IMR-90 (cell line): Measurements from ENCODE around the gene NUDT1. TPM values are rescaled to one million over a fixed set of nuclear protein-coding genes. Genes with fewer than 3 reads are reported as not detected.

ENCODE experiments used
- ATAC-seq: fragments of 200-7000 bp; cut with Tn5 transposase; 2 replicates; pipeline ENCODE4 v1.9.1; 2020; ENCODE audit warnings: low read depth, mild to moderate bottlenecking, moderate library complexity
- BruUV-seq: library from RNA; stranded (reverse); fragments of 400-500 nt; replicated peaks from 2 replicates; lab custom pipeline; 2021; lab: Mats Ljungman, UMichigan
- CTCF ChIA-PET: fragments of 300-600 bp; formaldehyde crosslinking; extraction: SDS; loops from one replicate; lab custom pipeline; 2021; ENCODE audit warnings: antibody characterized with exemption; lab: Yijun Ruan, JAX
- POLR2A ChIA-PET: fragments of 300-600 bp; sonication (Branson Sonifier 250); formaldehyde crosslinking; loops from one replicate; lab custom pipeline; 2022; ENCODE audit warnings: antibody characterized with exemption; ENCODE audit not compliant: unreplicated experiment; lab: Charles Lee
- DNase-seq: peaks from one replicate; pipeline ENCODE4 v3.0.0; 2013
- H2AFZ ChIP-seq: replicated peaks from 2 replicates; pipeline ENCODE3; 2013; ENCODE audit warnings: low read length, mild to moderate bottlenecking; ENCODE audit not compliant: poor library complexity
- H2AK5ac ChIP-seq: 2 replicates; pipeline ENCODE4 v1.6.1; 2013; ENCODE audit warnings: low read depth, low read length, inconsistent platforms
- H2AK9ac ChIP-seq: replicated peaks from 2 replicates; pipeline ENCODE3; 2013; ENCODE audit warnings: mild to moderate bottlenecking, low read depth, low read length, moderate library complexity; ENCODE audit not compliant: poor library complexity
- H2BK120ac ChIP-seq: 2 replicates; pipeline ENCODE4 v1.6.1; 2013; ENCODE audit warnings: low read depth, low read length, inconsistent platforms
- H2BK15ac ChIP-seq: 3 replicates; pipeline ENCODE4 v1.6.1; 2013; ENCODE audit warnings: low read depth, low read length, inconsistent platforms
- H2BK20ac ChIP-seq: 2 replicates; pipeline ENCODE4 v1.6.1; 2013; ENCODE audit warnings: low read depth, mild to moderate bottlenecking, inconsistent platforms, low read length, moderate library complexity
- H2BK5ac ChIP-seq: 2 replicates; pipeline ENCODE4 v1.6.1; 2013; ENCODE audit warnings: mild to moderate bottlenecking, low read depth, low read length, inconsistent platforms; ENCODE audit not compliant: poor library complexity, severe bottlenecking
- H3K14ac ChIP-seq: replicated peaks from 2 replicates; pipeline ENCODE4 v1.6.1; 2013; ENCODE audit warnings: low read depth, low read length, inconsistent platforms
- H3K18ac ChIP-seq: 2 replicates; pipeline ENCODE4 v1.6.1; 2013; ENCODE audit warnings: low read depth, low read length, control low read depth
- H3K23ac ChIP-seq: 2 replicates; pipeline ENCODE4 v1.6.1; 2013; ENCODE audit warnings: low read depth, low read length, inconsistent platforms
- H3K27ac ChIP-seq: 2 replicates; pipeline ENCODE4 v1.5.1; 2013; ENCODE audit warnings: mild to moderate bottlenecking, control low read depth, low read length; ENCODE audit not compliant: insufficient read depth
- H3K27me3 ChIP-seq: 2 replicates; pipeline ENCODE4 v1.6.1; 2013; ENCODE audit warnings: low read length; ENCODE audit not compliant: control insufficient read depth, insufficient read depth
- H3K36me3 ChIP-seq: 2 replicates; pipeline ENCODE4 v1.6.1; 2013; ENCODE audit warnings: low read length, mixed read lengths; ENCODE audit not compliant: control insufficient read depth, insufficient read depth
- H3K4ac ChIP-seq: 2 replicates; pipeline ENCODE4 v1.6.1; 2013; ENCODE audit warnings: low read depth, low read length, inconsistent platforms
- H3K4me1 ChIP-seq: 2 replicates; pipeline ENCODE4 v1.6.1; 2013; ENCODE audit warnings: low read length, mixed read lengths; ENCODE audit not compliant: control insufficient read depth, insufficient read depth
- H3K4me2 ChIP-seq: 2 replicates; pipeline ENCODE4 v1.6.1; 2013; ENCODE audit warnings: low read depth, mild to moderate bottlenecking, control low read depth, low read length, moderate library complexity
- H3K4me3 ChIP-seq: 2 replicates; pipeline ENCODE4 v1.5.1; 2013; ENCODE audit warnings: low read depth, mild to moderate bottlenecking, control low read depth, low read length, moderate library complexity; ENCODE audit not compliant: insufficient read depth
- H3K56ac ChIP-seq: 2 replicates; pipeline ENCODE4 v1.6.1; 2013; ENCODE audit warnings: low read length, inconsistent platforms; ENCODE audit not compliant: insufficient read depth; ENCODE audit errors: extremely low read depth
- H3K79me1 ChIP-seq, 2 experiments: 2 replicates each; pipeline ENCODE4 v1.6.1; 2013; ENCODE audit warnings: low read length in 2 of 2, inconsistent platforms in 1 of 2, low read depth in 1 of 2
- H3K9ac ChIP-seq: 2 replicates; pipeline ENCODE4 v1.6.1; 2013; ENCODE audit warnings: low read depth, low read length, control low read depth
- H3K9me1 ChIP-seq: 2 replicates; pipeline ENCODE4 v1.6.1; 2013; ENCODE audit warnings: low read length, inconsistent platforms; ENCODE audit not compliant: insufficient read depth
- H3K9me3 ChIP-seq: 2 replicates; pipeline ENCODE4 v1.6.1; 2013; ENCODE audit warnings: low read length; ENCODE audit not compliant: control insufficient read depth, insufficient read depth
- H4K20me1 ChIP-seq: 2 replicates; pipeline ENCODE4 v1.6.1; 2013; ENCODE audit warnings: low read length, inconsistent platforms; ENCODE audit not compliant: insufficient read depth
- H4K5ac ChIP-seq: 2 replicates; pipeline ENCODE4 v1.6.1; 2013; ENCODE audit warnings: mild to moderate bottlenecking, low read depth, low read length, control low read depth
- H4K8ac ChIP-seq, 2 experiments: 2 replicates each; pipeline ENCODE4 v1.6.1; 2013; ENCODE audit warnings: low read depth in 2 of 2, low read length in 2 of 2, control low read depth in 1 of 2, inconsistent platforms in 1 of 2
- H4K91ac ChIP-seq: 2 replicates; pipeline ENCODE4 v1.6.1; 2013; ENCODE audit warnings: low read depth, low read length, inconsistent platforms; ENCODE audit not compliant: insufficient read depth
- BHLHE40 ChIP-seq: fragments of 150-350 bp; IDR thresholded peaks from 2 replicates; pipeline ENCODE4 v1.6.1; 2016; ENCODE audit warnings: mild to moderate bottlenecking, low read depth, low read length
- CEBPB ChIP-seq: IDR thresholded peaks from 2 replicates; pipeline ENCODE4 v1.6.1; 2012; ENCODE audit warnings: low read depth, low read length, improper control_type of control experiment
- CHD1 ChIP-seq: IDR thresholded peaks from 2 replicates; pipeline ENCODE4 v1.6.1; 2012; ENCODE audit warnings: low read depth, low read length, improper control_type of control experiment
- FOS ChIP-seq: fragments of 150-350 bp; IDR thresholded peaks from 2 replicates; pipeline ENCODE4 v1.6.1; 2016; ENCODE audit warnings: low read depth, low read length
- RAD21 ChIP-seq: IDR thresholded peaks from 2 replicates; pipeline ENCODE4 v1.6.1; 2012; ENCODE audit warnings: low read length, improper control_type of control experiment
- RCOR1 ChIP-seq: IDR thresholded peaks from 2 replicates; pipeline ENCODE4 v1.6.1; 2012; ENCODE audit warnings: mild to moderate bottlenecking, low read length, improper control_type of control experiment; ENCODE audit not compliant: insufficient replicate concordance
- RFX5 ChIP-seq: IDR thresholded peaks from 2 replicates; pipeline ENCODE4 v1.8.0; 2012; ENCODE audit warnings: low read depth, mild to moderate bottlenecking, low read length, moderate library complexity
- SMC3 ChIP-seq: fragments of 150-350 bp; IDR thresholded peaks from 2 replicates; pipeline ENCODE4 v1.6.1; 2016; ENCODE audit warnings: low read depth, mild to moderate bottlenecking, antibody characterized with exemption, low read length, moderate library complexity
- WGBS, 2 experiments: methylation state at CpG; one replicate each; pipeline versions ENCODE4 v1.1.5 to v1.1.7; 2013; ENCODE audit warnings: missing lambda C conversion rate in 2 of 2; ENCODE audit not compliant: insufficient read length in 1 of 2; ENCODE audit errors: extremely low coverage in 2 of 2; 5-methylcytosine and 5-hydroxymethylcytosine counted together
- dilution Hi-C: fragments of 300-500 bp; cut with HindIII; formaldehyde crosslinking; loops from one replicate; pipeline ENCODE4 v1.14.3; 2018; ENCODE audit warnings: low sequenced_read_pairs; ENCODE audit not compliant: unreplicated experiment
- in situ Hi-C: fragments of 300-500 bp; cut with MboI; formaldehyde crosslinking; loops from 3 replicates; pipeline ENCODE4 v1.14.3; 2019; ENCODE audit warnings: low sequenced_read_pairs, inconsistent platforms, mixed read lengths
- intact Hi-C: fragments of 100-400 bp; cut with micrococcal nuclease; formaldehyde crosslinking; loops from 2 replicates; pipeline ENCODE4 v1.10.0; 2022
- polyA plus RNA-seq, 3 experiments: library from polyadenylated mRNA; depleted of rRNA; stranded (reverse); fragments of >200 nt; gene quantifications; 2 replicates each; pipeline ENCODE4 v1.2.3, GENCODE V29; 2012; ENCODE audit warnings: low replicate concordance in 1 of 3
- total RNA-seq: library from RNA; depleted of rRNA; stranded (reverse); fragments of >200 nt; gene quantifications from 2 replicates; pipeline ENCODE4 v1.2.3, GENCODE V29; 2012
- TF ChIP-seq, protein P1 (sequence below): conservative IDR thresholded peaks from 2 replicates; pipeline ENCODE4 v1.5.1; 2012; ENCODE audit warnings: mild to moderate bottlenecking, low read depth, low read length, improper control_type of control experiment
- TF ChIP-seq, protein P2 (sequence below): fragments of 150-350 bp; IDR thresholded peaks from 2 replicates; pipeline ENCODE4 v1.6.1; 2017; ENCODE audit warnings: mild to moderate bottlenecking, antibody characterized with exemption, low read length, low read depth

The NUDT1 gene
- total and polyA plus RNA-seq, 2 of the 4 experiments (the other 2 are of a cell fraction) = 33.4 to 49.1 TPM

- H3K14ac ChIP-seq = no peak overlapping the region
- no peak overlapping the region for H3K18ac ChIP-seq
- TF ChIP-seq, protein P1, sequence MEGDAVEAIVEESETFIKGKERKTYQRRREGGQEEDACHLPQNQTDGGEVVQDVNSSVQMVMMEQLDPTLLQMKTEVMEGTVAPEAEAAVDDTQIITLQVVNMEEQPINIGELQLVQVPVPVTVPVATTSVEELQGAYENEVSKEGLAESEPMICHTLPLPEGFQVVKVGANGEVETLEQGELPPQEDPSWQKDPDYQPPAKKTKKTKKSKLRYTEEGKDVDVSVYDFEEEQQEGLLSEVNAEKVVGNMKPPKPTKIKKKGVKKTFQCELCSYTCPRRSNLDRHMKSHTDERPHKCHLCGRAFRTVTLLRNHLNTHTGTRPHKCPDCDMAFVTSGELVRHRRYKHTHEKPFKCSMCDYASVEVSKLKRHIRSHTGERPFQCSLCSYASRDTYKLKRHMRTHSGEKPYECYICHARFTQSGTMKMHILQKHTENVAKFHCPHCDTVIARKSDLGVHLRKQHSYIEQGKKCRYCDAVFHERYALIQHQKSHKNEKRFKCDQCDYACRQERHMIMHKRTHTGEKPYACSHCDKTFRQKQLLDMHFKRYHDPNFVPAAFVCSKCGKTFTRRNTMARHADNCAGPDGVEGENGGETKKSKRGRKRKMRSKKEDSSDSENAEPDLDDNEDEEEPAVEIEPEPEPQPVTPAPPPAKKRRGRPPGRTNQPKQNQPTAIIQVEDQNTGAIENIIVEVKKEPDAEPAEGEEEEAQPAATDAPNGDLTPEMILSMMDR = no peak
- TF ChIP-seq CHD1 = no peak
- no peak for TF ChIP-seq RCOR1
- TF ChIP-seq RAD21 = no peak
- TF ChIP-seq FOS = no peak
- no peak for TF ChIP-seq RFX5
- no peak for TF ChIP-seq SMC3
- TF ChIP-seq BHLHE40 = no peak
- TF ChIP-seq, protein P2, sequence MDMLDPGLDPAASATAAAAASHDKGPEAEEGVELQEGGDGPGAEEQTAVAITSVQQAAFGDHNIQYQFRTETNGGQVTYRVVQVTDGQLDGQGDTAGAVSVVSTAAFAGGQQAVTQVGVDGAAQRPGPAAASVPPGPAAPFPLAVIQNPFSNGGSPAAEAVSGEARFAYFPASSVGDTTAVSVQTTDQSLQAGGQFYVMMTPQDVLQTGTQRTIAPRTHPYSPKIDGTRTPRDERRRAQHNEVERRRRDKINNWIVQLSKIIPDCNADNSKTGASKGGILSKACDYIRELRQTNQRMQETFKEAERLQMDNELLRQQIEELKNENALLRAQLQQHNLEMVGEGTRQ = no peak
- no peak for TF ChIP-seq CEBPB
- peaks cover 42% of the 10 kb centered on the region for H3K36me3 ChIP-seq
- H3K9me3 ChIP-seq = no peaks in the 10 kb centered on the region
- no peak overlapping the region for H4K8ac ChIP-seq
- no peak overlapping the region for H3K4me2 ChIP-seq
- dilution Hi-C loops = no loop called here
- POLR2A ChIA-PET = no interaction called here
- no peak overlapping the region for H2AK9ac ChIP-seq
- H4K20me1 ChIP-seq = no peaks in the 10 kb centered on the region; the same call in 1 of the 2 replicates
- H3K56ac ChIP-seq = no peak overlapping the region
- H2AFZ ChIP-seq = no peak overlapping the region
- no peaks in the 10 kb centered on the region; the same call in 1 of the 2 replicates for H3K4me1 ChIP-seq
- H2BK120ac ChIP-seq = no peak overlapping the region
- H3K4me3 ChIP-seq = no peak overlapping the region
- H2BK20ac ChIP-seq = no peak overlapping the region
- H3K9me1 ChIP-seq = no peaks in the 10 kb centered on the region
- WGBS, 2 experiments = 90% methylated on average over 6 of the region's 15 CpGs; no CpG with 5 or more reads in 1 of the 2 experiments
- ATAC-seq (no peak), DNase-seq (no peak)
- no peak overlapping the region for H3K9ac ChIP-seq
- no peak overlapping the region for H3K23ac ChIP-seq
- peaks cover 22 to 54% of the 10 kb centered on the region in 2 experiments for H3K79me1 ChIP-seq
- no peak overlapping the region for H2BK5ac ChIP-seq
- BruUV-seq = no TSS peak
- H4K5ac ChIP-seq = no peak overlapping the region
- H2BK15ac ChIP-seq = no peak overlapping the region
- in situ Hi-C loops = no loop called here
- H2AK5ac ChIP-seq = no peak overlapping the region
- H3K27me3 ChIP-seq = no peaks in the 10 kb centered on the region
- no peak overlapping the region for H3K27ac ChIP-seq
- CTCF ChIA-PET = interaction anchor here (0.8 kb wide), 1 partner anchor 120 kb away, joined by 3 read pairs; no protein-coding TSS in a partner anchor
- intact Hi-C loops = no loop called here
- no peak overlapping the region for H4K91ac ChIP-seq
- no peak overlapping the region for H3K4ac ChIP-seq
Measured at GRCh38 chr7:2227699-2228098, 14.3 kb upstream of the NUDT1 start.
